ENCODE data around the gene SLC13A2.

Gene SLC13A2

GRCh38 chr17:28493460-28493859 lies 20.0 kb downstream of the SLC13A2 start:
- no peak for DNase-seq

GRCh38 chr17:28494445-28495188 lies 21.2 kb downstream of the SLC13A2 start:
- DNase-seq: peak; percentile 46 to 85

GRCh38 chr17:28495635-28496034 lies 22.2 kb downstream of the SLC13A2 start:
- no peak for DNase-seq

GRCh38 chr17:28497931-28498330 lies 24.5 kb downstream of the SLC13A2 start:
- DNase-seq: no peak

GRCh38 chr17:28498652-28499363 lies 25.4 kb downstream of the SLC13A2 start:
- DNase-seq: no peak

GRCh38 chr17:28499364-28499664 lies 25.9 kb downstream of the SLC13A2 start:
- DNase-seq: no peak

GRCh38 chr17:28499684-28500357 lies 26.4 kb downstream of the SLC13A2 start:
- DNase-seq: no peak

- peak in 1 of 2 donors; percentile 27 for DNase-seq
Measured at GRCh38 chr17:28500712-28501379, 27.4 kb downstream of the SLC13A2 start.

- DNase-seq: no peak
Measured at GRCh38 chr17:28501421-28502284, 28.2 kb downstream of the SLC13A2 start.

- DNase-seq: no peak
Measured at GRCh38 chr17:28503420-28503819, 30.0 kb downstream of the SLC13A2 start.

GRCh38 chr17:28505986-28506665 lies 32.7 kb downstream of the SLC13A2 start, which contains the start of gene FOXN1:
Gene FOXN1, plus strand, starts transcription at chr17:28506348. Its CDS starts 17,622 bp downstream, at chr17:28523970.
- no peak for DNase-seq

- peak in 1 of 2 donors; percentile 49 for DNase-seq
Measured at GRCh38 chr17:28506763-28507487, 33.5 kb downstream of the SLC13A2 start.

GRCh38 chr17:28507567-28508203 lies 34.2 kb downstream of the SLC13A2 start:
- DNase-seq: no peak

- no peak for DNase-seq
Measured at GRCh38 chr17:28508211-28508724, 34.8 kb downstream of the SLC13A2 start.

- DNase-seq: peak; percentile 67 to 78
Measured at GRCh38 chr17:28509789-28510188, 36.3 kb downstream of the SLC13A2 start.

- no peak for DNase-seq
Measured at GRCh38 chr17:28511858-28512461, 38.5 kb downstream of the SLC13A2 start.

GRCh38 chr17:28513476-28513875 lies 40.0 kb downstream of the SLC13A2 start:
- no peak for DNase-seq

GRCh38 chr17:28514561-28515002 lies 41.1 kb downstream of the SLC13A2 start:
- no peak for DNase-seq

- no peak for DNase-seq
Measured at GRCh38 chr17:28515518-28515917, 42.1 kb downstream of the SLC13A2 start.

- DNase-seq: peak; percentile 33 to 39
Measured at GRCh38 chr17:28518132-28518531, 44.7 kb downstream of the SLC13A2 start.
